ENCODE measurements around the gene MYCBP.
"Not testable (repeated sequence)": the region's sequence is repeated elsewhere in the genome, so short reads cannot be mapped to it uniquely, and the experiment has no call there.

Gene MYCBP

GRCh38 chr1:38873027-38873969 is at the start of gene MYCBP:
Gene MYCBP, minus strand, starts transcription at chr1:38873348. Its CDS starts 43 bp downstream, at chr1:38873305.
- DNase-seq: peak; percentile 95

- no peak for DNase-seq
These were observed 46.0 kb upstream of the MYCBP start for GRCh38 chr1:38919130-38919529.

GRCh38 chr1:38918568-38918967 is 45.4 kb upstream of the MYCBP start:
- DNase-seq: no peak

- no peak for DNase-seq
These were observed 44.6 kb upstream of the MYCBP start for GRCh38 chr1:38917772-38918171.

- DNase-seq: no peak
These were observed 44.2 kb upstream of the MYCBP start for GRCh38 chr1:38917337-38917736.

- no peak for DNase-seq
These were observed 42.3 kb upstream of the MYCBP start for GRCh38 chr1:38915352-38915948.

GRCh38 chr1:38914908-38915307 is 41.8 kb upstream of the MYCBP start:
- not testable (repeated sequence) for DNase-seq

GRCh38 chr1:38908821-38909220 is 35.7 kb upstream of the MYCBP start:
- DNase-seq: no peak

GRCh38 chr1:38905985-38906384 is 32.8 kb upstream of the MYCBP start:
- no peak for DNase-seq

- DNase-seq: no peak
These were observed 26.4 kb upstream of the MYCBP start for GRCh38 chr1:38899560-38899959.

GRCh38 chr1:38898653-38899230 is 25.6 kb upstream of the MYCBP start:
- no peak for DNase-seq

- no peak for DNase-seq
These were observed 23.0 kb upstream of the MYCBP start for GRCh38 chr1:38896169-38896568.

- no peak for DNase-seq
These were observed 19.8 kb upstream of the MYCBP start for GRCh38 chr1:38892976-38893375.

GRCh38 chr1:38891753-38892152 is 18.6 kb upstream of the MYCBP start:
- no peak for DNase-seq

- no peak for DNase-seq
These were observed 16.4 kb upstream of the MYCBP start for GRCh38 chr1:38889589-38889988.

- DNase-seq: no peak
These were observed 15.5 kb upstream of the MYCBP start for GRCh38 chr1:38888423-38889333.

GRCh38 chr1:38885092-38885491 is 11.9 kb upstream of the MYCBP start:
- no peak for DNase-seq

GRCh38 chr1:38881487-38881886 is 8.3 kb upstream of the MYCBP start, which contains the start of gene GJA9:
Gene GJA9, minus strand, starts transcription at chr1:38881587. Its CDS starts 5,489 bp downstream, at chr1:38876098.
- no peak for DNase-seq

- DNase-seq: no peak
These were observed 2.7 kb upstream of the MYCBP start for GRCh38 chr1:38875811-38876210.

- DNase-seq: no peak
These were observed 634 bp downstream of the MYCBP start for GRCh38 chr1:38872401-38873026.

- no peak for DNase-seq
These were observed 2.2 kb downstream of the MYCBP start for GRCh38 chr1:38870996-38871395.

- no peak for DNase-seq
These were observed 5.9 kb downstream of the MYCBP start for GRCh38 chr1:38867208-38867607.

Data from HCEC 1CT (cell line).